Measurements from ENCODE around the gene MAST4. TPM values are rescaled to one million over a fixed set of nuclear protein-coding genes. Genes with fewer than 3 reads are reported as not detected.

MAST4 gene
- total and polyA plus RNA-seq, 2 of the 13 experiments (the other 11 are each of a cell fraction or from before 2014, with no cell fraction given): 3.4 to 3.7 TPM

DNA sequence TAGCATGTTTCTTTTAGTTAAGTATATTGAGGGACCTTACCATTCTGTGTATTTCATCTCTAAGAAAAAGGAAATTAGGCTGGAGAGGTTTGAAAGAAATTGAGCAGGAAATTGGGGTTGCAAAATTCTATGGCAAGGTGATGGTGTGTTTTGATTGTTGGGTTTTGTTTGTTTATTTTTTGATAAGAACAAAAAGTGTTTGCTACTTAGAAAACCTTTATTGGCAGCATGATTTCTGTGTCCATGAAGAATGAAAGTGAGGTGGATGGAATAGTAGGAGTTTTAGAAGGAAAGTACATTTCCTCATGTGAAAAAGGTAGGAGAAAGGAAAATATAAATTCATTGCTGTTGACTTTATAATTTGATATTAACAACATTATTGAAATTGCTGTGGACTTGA lies 433.3 kb downstream of the MAST4 start:
- Histone ChIP-seq H3K79me2 (ENCODE audit: insufficient read depth, low read length) (no peaks in the 10 kb centered on the region), H4K20me1 (ENCODE audit: insufficient read depth, low read length) (no peaks in the 10 kb centered on the region), H2AFZ (ENCODE audit: low read length) (no peak overlapping the region), H3K4me1 (ENCODE audit: insufficient read depth, low read length) (peaks cover 24% of the 10 kb centered on the region), H3K36me3 (replicated peaks in 1 of 2; ENCODE audit: control insufficient read depth in 1 of 2, insufficient read depth in 2 of 2, low read length in 2 of 2) (no peaks in the 10 kb centered on the region), H3K9ac (ENCODE audit: insufficient read depth, low read depth, low read length) (no peak overlapping the region), H3K27me3 (ENCODE audit: control insufficient read depth in 1 of 2, insufficient read depth in 2 of 2, low read length in 2 of 2) (no peaks in the 10 kb centered on the region), H3K9me3 (ENCODE audit: low read length) (no peaks in the 10 kb centered on the region), H3K27ac (ENCODE audit: extremely low read length, insufficient read depth, low read length) (no peak overlapping the region), H3K4me2 (ENCODE audit: low read depth, low read length) (no peak overlapping the region), H3K4me3 (replicated peaks in 1 of 3; ENCODE audit: insufficient read depth in 1 of 3, low read depth in 2 of 3, low read length in 3 of 3) (no peak overlapping the region)
- ATAC-seq (no peak), DNase-seq (ENCODE audit: low spot score) (no peak), FAIRE-seq (no peak)
- ChIA-PET POLR2A (no interaction called here), CTCF (ENCODE audit: low intra/inter-chr PET ratio, low total read pairs) (no interaction called here)
- in situ Hi-C loops (cut with HindIII; ENCODE audit: extremely low pct_ligation_motif_present, low pct_unique_long_range_greater_than_20kb) (no loop called here), intact Hi-C loops (cut with micrococcal nuclease; ENCODE audit: unreplicated experiment) (no loop called here)
- BruUV-seq (replicated peaks): no TSS peak
- TF ChIP-seq GATAD1 (CRISPR knock-in tag; IDR thresholded peaks at IDR 0.05) (no peak), DR1 (CRISPR knock-in tag; IDR thresholded peaks at IDR 0.05) (no peak), ZNF749 (CRISPR knock-in tag; IDR thresholded peaks at IDR 0.05; ENCODE audit: borderline replicate concordance) (no peak), NR2F1 (CRISPR knock-in tag; IDR thresholded peaks at IDR 0.05) (no peak), TSC22D2 (CRISPR knock-in tag; IDR thresholded peaks at IDR 0.05; ENCODE audit: borderline replicate concordance) (no peak), SYNCRIP (IDR thresholded peaks at IDR 0.05; ENCODE audit: insufficient read depth, low read depth, low read length) (no peak), GTF2F1 (IDR thresholded peaks at IDR 0.05; ENCODE audit: low read length) (no peak), SNAI1 (CRISPR knock-in tag; IDR thresholded peaks at IDR 0.05; ENCODE audit: borderline replicate concordance) (no peak)
- TF ChIP-seq, protein P1, sequence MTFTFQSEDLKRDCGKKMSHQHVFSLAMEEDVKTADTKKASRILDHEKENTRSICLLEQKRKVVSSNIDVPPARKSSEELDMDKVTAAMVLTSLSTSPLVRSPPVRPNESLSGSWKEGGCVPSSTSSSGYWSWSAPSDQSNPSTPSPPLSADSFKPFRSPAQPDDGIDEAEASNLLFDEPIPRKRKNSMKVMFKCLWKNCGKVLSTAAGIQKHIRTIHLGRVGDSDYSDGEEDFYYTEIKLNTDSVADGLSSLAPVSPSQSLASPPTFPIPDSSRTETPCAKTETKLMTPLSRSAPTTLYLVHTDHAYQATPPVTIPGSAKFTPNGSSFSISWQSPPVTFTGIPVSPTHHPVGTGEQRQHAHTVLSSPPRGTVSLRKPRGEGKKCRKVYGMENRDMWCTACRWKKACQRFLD (CRISPR knock-in tag; IDR thresholded peaks at IDR 0.05; ENCODE audit: borderline replicate concordance): no peak
- TF ChIP-seq, protein P2, sequence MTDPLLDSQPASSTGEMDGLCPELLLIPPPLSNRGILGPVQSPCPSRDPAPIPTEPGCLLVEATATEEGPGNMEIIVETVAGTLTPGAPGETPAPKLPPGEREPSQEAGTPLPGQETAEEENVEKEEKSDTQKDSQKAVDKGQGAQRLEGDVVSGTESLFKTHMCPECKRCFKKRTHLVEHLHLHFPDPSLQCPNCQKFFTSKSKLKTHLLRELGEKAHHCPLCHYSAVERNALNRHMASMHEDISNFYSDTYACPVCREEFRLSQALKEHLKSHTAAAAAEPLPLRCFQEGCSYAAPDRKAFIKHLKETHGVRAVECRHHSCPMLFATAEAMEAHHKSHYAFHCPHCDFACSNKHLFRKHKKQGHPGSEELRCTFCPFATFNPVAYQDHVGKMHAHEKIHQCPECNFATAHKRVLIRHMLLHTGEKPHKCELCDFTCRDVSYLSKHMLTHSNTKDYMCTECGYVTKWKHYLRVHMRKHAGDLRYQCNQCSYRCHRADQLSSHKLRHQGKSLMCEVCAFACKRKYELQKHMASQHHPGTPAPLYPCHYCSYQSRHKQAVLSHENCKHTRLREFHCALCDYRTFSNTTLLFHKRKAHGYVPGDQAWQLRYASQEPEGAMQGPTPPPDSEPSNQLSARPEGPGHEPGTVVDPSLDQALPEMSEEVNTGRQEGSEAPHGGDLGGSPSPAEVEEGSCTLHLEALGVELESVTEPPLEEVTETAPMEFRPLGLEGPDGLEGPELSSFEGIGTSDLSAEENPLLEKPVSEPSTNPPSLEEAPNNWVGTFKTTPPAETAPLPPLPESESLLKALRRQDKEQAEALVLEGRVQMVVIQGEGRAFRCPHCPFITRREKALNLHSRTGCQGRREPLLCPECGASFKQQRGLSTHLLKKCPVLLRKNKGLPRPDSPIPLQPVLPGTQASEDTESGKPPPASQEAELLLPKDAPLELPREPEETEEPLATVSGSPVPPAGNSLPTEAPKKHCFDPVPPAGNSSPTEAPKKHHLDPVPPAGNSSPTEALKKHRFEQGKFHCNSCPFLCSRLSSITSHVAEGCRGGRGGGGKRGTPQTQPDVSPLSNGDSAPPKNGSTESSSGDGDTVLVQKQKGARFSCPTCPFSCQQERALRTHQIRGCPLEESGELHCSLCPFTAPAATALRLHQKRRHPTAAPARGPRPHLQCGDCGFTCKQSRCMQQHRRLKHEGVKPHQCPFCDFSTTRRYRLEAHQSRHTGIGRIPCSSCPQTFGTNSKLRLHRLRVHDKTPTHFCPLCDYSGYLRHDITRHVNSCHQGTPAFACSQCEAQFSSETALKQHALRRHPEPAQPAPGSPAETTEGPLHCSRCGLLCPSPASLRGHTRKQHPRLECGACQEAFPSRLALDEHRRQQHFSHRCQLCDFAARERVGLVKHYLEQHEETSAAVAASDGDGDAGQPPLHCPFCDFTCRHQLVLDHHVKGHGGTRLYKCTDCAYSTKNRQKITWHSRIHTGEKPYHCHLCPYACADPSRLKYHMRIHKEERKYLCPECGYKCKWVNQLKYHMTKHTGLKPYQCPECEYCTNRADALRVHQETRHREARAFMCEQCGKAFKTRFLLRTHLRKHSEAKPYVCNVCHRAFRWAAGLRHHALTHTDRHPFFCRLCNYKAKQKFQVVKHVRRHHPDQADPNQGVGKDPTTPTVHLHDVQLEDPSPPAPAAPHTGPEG (CRISPR knock-in tag; IDR thresholded peaks at IDR 0.05): no peak
- TF ChIP-seq, protein P3, sequence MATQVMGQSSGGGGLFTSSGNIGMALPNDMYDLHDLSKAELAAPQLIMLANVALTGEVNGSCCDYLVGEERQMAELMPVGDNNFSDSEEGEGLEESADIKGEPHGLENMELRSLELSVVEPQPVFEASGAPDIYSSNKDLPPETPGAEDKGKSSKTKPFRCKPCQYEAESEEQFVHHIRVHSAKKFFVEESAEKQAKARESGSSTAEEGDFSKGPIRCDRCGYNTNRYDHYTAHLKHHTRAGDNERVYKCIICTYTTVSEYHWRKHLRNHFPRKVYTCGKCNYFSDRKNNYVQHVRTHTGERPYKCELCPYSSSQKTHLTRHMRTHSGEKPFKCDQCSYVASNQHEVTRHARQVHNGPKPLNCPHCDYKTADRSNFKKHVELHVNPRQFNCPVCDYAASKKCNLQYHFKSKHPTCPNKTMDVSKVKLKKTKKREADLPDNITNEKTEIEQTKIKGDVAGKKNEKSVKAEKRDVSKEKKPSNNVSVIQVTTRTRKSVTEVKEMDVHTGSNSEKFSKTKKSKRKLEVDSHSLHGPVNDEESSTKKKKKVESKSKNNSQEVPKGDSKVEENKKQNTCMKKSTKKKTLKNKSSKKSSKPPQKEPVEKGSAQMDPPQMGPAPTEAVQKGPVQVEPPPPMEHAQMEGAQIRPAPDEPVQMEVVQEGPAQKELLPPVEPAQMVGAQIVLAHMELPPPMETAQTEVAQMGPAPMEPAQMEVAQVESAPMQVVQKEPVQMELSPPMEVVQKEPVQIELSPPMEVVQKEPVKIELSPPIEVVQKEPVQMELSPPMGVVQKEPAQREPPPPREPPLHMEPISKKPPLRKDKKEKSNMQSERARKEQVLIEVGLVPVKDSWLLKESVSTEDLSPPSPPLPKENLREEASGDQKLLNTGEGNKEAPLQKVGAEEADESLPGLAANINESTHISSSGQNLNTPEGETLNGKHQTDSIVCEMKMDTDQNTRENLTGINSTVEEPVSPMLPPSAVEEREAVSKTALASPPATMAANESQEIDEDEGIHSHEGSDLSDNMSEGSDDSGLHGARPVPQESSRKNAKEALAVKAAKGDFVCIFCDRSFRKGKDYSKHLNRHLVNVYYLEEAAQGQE (IDR thresholded peaks at IDR 0.05; ENCODE audit: borderline replicate concordance in 1 of 2, low read depth in 1 of 2, low read length in 2 of 2): no peak
- TF ChIP-seq, protein P4, sequence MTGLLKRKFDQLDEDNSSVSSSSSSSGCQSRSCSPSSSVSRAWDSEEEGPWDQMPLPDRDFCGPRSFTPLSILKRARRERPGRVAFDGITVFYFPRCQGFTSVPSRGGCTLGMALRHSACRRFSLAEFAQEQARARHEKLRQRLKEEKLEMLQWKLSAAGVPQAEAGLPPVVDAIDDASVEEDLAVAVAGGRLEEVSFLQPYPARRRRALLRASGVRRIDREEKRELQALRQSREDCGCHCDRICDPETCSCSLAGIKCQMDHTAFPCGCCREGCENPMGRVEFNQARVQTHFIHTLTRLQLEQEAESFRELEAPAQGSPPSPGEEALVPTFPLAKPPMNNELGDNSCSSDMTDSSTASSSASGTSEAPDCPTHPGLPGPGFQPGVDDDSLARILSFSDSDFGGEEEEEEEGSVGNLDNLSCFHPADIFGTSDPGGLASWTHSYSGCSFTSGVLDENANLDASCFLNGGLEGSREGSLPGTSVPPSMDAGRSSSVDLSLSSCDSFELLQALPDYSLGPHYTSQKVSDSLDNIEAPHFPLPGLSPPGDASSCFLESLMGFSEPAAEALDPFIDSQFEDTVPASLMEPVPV (CRISPR knock-in tag; IDR thresholded peaks at IDR 0.05): no peak

Data from HepG2 (cell line).